HG03095 (cell line): ENCODE measurements around the gene COPG2.

Experiments
- ATAC-seq: cut with Tn5 transposase; IDR thresholded peaks from one replicate; pipeline ENCODE4 v1.9.1; 2021; ENCODE audit warnings: moderate library complexity; ENCODE audit not compliant: unreplicated experiment

The COPG2 gene

DNA sequence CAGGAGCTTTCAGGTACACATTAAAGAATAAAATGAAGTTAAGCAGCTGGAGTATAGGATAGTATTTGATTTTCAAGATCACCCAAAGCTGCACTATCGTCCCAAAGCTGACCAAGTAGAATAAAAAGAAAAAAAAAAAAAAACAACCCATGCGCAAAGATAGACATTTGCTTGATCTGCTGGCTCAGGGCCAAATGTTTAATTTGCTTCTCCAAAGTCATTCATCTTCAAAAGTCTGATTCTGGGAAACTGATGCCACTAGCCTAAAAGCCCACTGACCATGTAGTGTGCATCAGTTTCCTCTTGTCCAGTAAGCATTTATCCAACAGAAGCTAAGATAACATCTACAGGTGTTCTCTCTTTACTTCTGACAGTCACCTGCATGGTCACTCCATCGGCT, 162.2 kb downstream of the COPG2 start:
- no peak for ATAC-seq

GRCh38 chr7:130505753-130506152, 162.8 kb downstream of the COPG2 start:
- no peak for ATAC-seq

- no peak for ATAC-seq
Observed at GRCh38 chr7:130500910-130501309, 167.6 kb downstream of the COPG2 start.

DNA sequence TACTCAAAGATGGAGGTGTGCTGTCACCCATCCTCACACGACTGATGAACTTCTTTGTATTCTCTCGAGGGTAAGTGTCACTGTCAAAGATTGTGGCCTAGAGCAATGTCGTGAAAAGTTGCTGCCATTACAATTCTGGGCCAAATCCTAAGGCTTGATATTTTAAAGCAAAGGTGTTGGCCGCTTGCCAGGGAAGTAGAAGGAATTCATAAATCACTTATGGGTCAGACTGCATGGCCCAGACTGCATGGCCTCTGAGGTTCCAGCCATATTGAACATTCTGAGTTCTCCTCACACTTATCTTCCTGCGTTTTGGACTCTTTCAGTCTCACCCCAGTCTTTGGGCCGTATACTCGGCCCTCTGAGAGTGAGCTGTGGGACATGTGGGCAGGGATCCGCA, 168.1 kb downstream of the COPG2 start:
- ATAC-seq: no peak

GRCh38 chr7:130494431-130494858, 174.1 kb downstream of the COPG2 start:
- no peak for ATAC-seq

DNA sequence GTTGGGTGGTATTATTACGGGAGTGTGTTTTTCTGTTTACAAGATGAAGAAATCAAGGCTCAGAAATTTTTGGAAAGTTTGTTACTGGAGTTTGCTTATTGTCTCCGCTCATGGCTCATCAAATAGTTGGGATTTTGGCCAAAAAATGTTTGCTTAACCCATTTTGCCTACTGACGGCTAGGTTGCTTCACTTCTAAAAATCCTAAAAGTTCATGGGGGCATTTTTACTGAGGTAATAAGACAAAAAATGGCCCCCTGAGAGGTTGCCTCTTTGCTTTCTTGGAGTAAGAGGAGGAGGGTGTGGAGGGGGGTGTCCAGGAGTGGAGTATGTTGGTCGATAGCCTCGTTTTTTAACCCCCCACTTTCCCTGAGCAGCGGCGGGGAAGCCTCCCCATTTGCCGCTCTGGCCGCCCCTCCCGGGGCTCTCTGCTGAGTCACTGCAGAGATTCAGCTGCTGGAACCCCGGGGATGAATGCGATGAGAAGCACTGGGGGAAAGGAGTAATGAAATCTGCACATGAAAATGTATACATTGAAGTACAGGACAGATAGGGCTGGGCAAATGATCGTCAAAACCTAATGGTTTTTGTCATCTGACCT, 175.2 kb downstream of the COPG2 start:
- ATAC-seq: no peak

DNA sequence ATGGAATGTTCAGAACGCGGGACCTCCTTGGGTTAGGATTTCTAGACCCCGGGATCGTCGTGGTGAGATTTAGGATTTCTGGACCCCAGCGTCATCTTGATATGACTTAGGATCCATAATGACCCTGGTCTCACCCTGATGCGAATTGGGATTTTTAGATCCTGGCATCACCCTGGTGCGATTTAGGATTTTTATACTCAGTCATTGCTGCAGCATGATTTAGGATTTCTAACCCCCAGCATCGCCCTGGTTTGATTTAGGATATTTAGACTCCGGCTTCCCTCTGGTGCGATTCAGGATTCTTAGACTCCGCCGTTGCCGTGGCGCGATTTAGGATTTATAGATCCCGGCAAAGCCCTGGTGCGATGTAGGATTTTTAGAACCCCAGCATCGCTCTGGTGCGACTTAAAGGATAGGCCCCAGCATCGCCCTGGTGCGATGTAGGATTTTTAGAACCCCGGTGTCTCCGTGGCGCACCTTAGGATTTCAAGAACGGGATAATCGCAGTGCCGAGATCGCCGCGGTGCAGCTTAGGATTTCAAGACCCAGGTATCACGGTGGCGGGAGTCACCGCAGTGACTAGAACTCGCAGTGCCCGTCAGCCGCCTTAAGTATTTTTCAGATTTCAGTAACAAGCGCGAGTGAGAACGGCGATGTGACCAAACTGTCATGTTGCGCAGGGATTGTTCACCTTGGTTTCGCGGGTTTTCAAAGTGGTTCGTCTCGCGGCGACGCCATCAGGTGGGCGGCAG, 175.8 kb downstream of the COPG2 start:
- ATAC-seq: no peak

DNA sequence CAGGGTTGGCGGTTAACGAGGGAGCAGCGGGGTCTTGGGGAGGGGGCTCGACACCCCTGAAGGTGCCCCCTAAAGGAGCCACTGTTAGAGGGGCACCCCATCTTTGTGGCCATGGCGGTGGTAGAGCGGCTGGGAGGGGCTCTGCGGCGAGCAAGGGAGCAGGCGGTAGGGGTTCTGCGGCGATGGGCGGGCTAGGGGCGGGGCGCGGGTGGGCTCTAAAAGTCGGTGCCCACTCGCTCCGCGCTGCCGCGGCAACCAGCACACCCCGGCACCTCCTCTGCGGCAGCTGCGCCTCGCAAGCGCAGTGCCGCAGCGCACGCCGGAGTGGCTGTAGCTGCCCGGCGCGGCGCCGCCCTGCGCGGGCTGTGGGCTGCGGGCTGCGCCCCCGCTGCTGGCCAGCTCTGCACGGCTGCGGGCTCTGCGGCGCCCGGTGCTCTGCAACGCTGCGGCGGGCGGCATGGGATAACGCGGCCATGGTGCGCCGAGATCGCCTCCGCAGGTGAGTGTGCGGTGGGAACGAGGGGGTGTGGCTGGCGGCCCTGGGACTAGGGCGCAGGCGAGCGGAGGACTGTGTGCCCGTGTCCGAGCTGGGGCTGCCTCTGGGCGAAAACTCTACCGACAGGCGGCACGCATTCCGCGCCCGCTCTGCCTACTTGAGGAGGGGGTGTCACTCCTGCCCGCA, 176.6 kb downstream of the COPG2 start, which contains the start of gene MEST:
Gene MEST, plus strand, starts transcription at position 245 of the 682 bp plus-strand sequence. Its CDS starts 229 bp downstream, at position 474.
- no peak for ATAC-seq

DNA sequence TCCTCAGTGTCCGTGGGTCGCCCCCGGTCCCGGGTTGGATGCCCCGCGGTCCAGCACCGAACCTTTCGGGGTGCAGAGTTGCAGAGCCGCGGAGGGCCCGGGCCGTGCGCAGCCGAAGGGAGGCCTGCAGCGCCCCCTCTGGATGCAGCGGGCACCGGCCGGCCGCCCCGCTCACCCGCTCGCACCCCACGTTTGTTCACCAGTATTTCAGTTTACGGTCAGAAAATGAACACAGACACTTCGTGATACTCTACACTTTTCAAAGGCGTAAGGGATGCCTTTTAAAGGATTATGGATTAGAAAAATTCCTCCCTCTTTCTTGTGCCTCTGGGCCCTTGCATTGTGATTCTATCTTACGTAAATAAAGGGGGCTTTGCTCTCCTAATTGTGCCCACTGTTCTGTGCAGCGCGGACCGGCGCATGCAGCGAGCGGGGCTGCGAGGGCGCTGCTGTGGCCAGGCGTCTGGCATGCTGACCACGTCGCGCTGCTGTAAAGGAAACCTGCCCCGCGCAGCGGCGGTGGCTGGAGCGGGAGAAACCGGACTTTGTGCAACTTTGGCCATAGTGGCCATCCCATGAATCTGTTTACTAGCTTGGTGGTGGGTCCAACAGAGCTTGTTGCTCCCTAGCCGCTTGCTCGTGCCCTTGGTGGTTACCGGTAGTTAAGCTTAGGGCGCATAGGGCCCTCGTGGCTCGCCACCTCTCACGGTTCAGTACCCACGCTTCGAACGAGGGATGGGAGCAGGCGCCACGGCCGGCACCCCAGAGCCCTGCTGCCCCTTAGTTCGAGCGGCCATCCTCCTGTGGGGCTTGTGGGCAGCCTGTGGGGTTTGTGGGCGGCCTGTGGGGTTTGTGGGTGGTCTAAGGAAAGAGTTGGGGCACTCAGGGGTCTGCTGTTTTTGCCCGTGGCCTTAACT, 177.4 kb downstream of the COPG2 start:
- no peak for ATAC-seq

- ATAC-seq: no peak
Observed at GRCh38 chr7:130490311-130490791, 178.2 kb downstream of the COPG2 start.

- no peak for ATAC-seq
Observed at GRCh38 chr7:130489140-130489983, 179.2 kb downstream of the COPG2 start.

GRCh38 chr7:130488392-130489139, 180.0 kb downstream of the COPG2 start:
- no peak for ATAC-seq

- ATAC-seq: no peak
Observed at GRCh38 chr7:130486954-130487436, 181.6 kb downstream of the COPG2 start.

DNA sequence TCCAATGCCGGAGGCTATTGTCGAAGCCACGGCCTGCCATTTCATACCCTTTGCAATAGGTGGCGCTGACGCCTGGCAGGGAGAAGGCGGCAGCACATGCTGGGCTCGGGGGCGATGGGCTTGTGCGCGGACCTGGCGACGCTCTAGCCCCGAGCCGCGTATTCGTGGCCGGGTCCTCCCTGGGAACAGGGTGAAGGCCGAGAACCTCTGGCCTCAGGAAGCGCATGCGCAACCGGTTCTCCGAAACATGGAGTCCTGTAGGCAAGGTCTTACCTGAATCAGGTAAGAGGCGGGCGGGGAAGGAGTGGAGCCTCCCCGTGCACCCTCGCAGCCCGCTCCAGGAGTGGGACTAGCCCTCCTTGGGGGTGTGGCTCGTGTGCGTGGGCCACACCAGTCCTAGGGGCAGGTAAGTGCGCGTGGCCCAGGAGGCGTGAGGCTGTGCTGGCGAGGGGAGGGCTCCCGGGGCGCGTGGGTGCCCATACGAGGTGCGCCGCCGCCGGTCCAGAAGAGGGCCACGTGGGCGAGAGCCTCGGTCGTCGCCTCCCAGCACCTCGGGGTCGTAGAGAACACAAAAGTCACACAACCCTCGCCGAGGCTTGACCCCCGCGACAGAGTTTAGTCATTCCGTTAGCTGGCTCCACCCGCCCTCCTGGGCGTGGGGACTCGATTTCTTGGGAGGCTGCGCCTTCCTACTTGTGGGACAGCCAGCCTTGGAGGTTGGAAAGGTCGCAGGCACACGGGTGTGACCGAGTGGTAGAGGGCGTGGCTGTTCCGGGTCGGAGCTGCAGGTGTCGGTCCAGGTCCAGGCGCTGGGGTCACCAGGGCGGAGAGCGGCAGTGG, 182.2 kb downstream of the COPG2 start:
- ATAC-seq: no peak

- no peak for ATAC-seq
Observed at GRCh38 chr7:130485734-130486113, 182.8 kb downstream of the COPG2 start.

- ATAC-seq: no peak
Observed at GRCh38 chr7:130483031-130483430, 185.5 kb downstream of the COPG2 start.

DNA sequence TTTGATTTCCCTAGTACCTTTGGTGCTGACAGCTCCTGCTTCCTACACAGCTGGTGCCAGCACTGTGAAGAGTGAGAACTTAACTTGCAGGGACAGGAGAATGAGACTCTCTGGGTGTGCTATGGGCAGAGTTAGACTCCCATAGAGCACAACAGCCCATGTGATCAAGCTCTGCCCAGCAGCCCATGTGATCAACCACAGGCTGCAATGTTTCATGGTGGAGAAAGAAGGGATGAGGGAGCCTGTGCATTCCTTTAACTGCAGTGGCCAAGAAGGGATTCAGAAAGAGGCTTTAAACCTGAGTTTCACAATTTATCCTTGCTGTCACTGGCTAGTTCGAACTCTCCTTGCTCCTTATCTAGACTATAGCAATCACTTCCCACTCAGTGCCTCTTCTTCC, 186.7 kb downstream of the COPG2 start:
- ATAC-seq: no peak

DNA sequence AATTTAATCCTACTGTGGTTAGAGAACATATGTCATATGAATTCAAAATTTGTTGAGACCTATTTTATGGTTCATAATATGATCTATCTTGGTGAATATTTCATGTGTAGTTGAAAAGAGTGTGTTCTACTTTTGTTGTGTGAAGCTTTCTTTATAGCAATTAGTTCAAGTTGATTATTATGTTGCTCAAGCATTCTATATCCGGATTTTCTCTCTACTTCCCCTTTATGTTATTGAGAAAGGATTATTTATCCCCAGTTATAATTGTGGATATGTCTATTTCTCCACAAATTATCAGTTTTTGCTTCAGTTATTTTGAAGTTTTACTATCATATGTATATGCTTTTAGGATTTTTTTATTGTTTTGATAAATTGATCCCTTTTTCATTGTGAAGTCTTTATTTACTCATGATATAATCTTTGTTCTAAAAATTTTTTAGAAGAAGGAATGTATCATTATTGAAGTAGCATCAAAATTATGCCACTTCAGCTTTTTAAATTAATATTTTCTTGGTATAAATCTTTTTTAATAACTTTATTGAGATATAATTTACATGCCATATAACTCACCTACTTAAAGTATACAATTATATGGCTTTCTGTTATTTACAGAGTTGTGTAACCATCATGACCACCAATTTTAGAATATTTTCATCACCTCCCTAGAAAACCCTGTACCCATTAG, 188.7 kb downstream of the COPG2 start:
- no peak for ATAC-seq
